ENCODE results near the gene NKX1-2. TPM values are rescaled to one million over a fixed set of nuclear protein-coding genes. Genes with fewer than 3 reads are reported as not detected.

The NKX1-2 gene
- polyA plus RNA-seq, 1 of the 3 experiments (the other 2 are of a cell fraction): not detected

DNA sequence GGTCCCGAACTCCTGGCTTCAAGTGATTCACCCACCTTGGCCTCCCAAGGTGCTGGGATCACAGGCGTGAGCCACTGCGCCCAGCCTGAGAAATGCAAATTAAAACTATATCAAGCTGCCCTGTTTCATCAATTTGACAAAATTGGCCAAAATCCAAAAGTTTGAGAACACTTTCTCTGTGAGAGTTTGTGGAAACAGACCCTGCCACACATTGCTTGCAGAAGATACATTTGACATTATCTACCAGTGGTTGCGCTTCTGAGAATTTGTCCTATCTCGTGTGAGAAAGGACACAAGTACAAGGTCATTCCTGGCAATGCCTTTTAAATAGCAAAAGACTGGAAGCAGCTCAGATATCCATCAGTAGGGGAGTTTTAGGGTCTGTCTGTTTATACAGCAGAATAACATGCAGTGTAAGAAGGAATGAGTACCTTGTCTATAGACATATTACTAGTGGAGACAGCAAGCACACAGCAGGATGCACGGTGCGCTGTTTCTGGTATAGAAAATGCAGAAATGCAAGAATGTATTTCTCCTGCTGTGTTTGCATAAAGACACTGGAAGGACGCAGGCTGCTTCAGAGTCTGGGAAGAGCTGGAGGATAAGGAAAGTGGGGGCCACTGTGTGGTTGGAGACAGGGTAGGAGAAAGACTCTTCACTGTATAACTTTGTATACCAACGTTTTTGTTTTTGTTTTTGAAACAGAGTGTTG lies 16.1 kb upstream of the NKX1-2 start (continued):
- TF ChIP-seq, protein P1, sequence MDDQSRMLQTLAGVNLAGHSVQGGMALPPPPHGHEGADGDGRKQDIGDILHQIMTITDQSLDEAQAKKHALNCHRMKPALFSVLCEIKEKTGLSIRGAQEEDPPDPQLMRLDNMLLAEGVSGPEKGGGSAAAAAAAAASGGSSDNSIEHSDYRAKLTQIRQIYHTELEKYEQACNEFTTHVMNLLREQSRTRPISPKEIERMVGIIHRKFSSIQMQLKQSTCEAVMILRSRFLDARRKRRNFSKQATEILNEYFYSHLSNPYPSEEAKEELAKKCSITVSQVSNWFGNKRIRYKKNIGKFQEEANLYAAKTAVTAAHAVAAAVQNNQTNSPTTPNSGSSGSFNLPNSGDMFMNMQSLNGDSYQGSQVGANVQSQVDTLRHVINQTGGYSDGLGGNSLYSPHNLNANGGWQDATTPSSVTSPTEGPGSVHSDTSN (IDR thresholded peaks at IDR 0.05): no peak
- TF ChIP-seq TEAD4 (IDR thresholded peaks at IDR 0.05; ENCODE audit: borderline replicate concordance, insufficient read depth) (no peak), EP300 (IDR thresholded peaks at IDR 0.05; ENCODE audit: borderline replicate concordance in 1 of 2, low read depth in 1 of 2, low read length in 1 of 2) (no peak), IRF3 (IDR thresholded peaks at IDR 0.05; ENCODE audit: low read depth, low read length) (no peak), ZBTB33 (IDR thresholded peaks at IDR 0.05; ENCODE audit: borderline replicate concordance, low read depth) (no peak)

- POLR2A ChIA-PET: no interaction called here
- Histone ChIP-seq H3K27ac (ENCODE audit: low read depth in 2 of 2, low read length in 1 of 2) (no peak overlapping the region), H3K36me3 (replicated peaks in 1 of 2; ENCODE audit: control insufficient read depth in 1 of 2, insufficient read depth in 2 of 2, low read length in 1 of 2) (no peaks in the 10 kb centered on the region), H3K27me3 (ENCODE audit: insufficient read depth) (no peaks in the 10 kb centered on the region), H4K20me1 (ENCODE audit: insufficient read depth) (no peaks in the 10 kb centered on the region), H3K4me3 (ENCODE audit: low read depth in 2 of 2, low read length in 1 of 2) (no peak overlapping the region), H3K9me3 (no peaks in the 10 kb centered on the region), H3K4me1 (ENCODE audit: control insufficient read depth in 1 of 2, insufficient read depth in 2 of 2, low read depth in 1 of 2, low read length in 1 of 2) (no peaks in the 10 kb centered on the region; a peak in 1 of 4 replicates), H3K4me2 (no peak overlapping the region), H3K9me2 (no peaks in the 10 kb centered on the region), H3F3A (replicated peaks; ENCODE audit: insufficient read depth) (no peaks in the 10 kb centered on the region), H3K9ac (no peak overlapping the region), H2AFZ (ENCODE audit: low read depth) (no peak overlapping the region), H3K79me2 (ENCODE audit: insufficient read depth) (peaks cover 8% of the 10 kb centered on the region; the same call in 1 of the 2 replicates)
- 91% methylated on average over 16 of the region's 17 CpGs for WGBS (ENCODE audit: low lambda C conversion rate)
- CTCF ChIA-PET: interaction anchor here (1.0 to 1.2 kb wide), 2 partner anchors 50 to 291 kb away, joined by 3 read pairs; no protein-coding TSS in a partner anchor
- TF ChIP-seq FOXM1 (IDR thresholded peaks at IDR 0.05; ENCODE audit: low read depth) (no peak), SIN3A (IDR thresholded peaks at IDR 0.05; ENCODE audit: borderline replicate concordance, low read depth, low read length) (no peak), ZBTB33 (IDR thresholded peaks at IDR 0.05; ENCODE audit: borderline replicate concordance, low read depth) (no peak), TEAD4 (IDR thresholded peaks at IDR 0.05; ENCODE audit: borderline replicate concordance, insufficient read depth) (no peak), FOSL2 (IDR thresholded peaks at IDR 0.05; ENCODE audit: borderline replicate concordance, low read depth) (no peak), NFIC (IDR thresholded peaks at IDR 0.05; ENCODE audit: borderline replicate concordance) (no peak), MXI1 (IDR thresholded peaks at IDR 0.05; ENCODE audit: low read depth, low read length) (no peak), TAF1 (IDR thresholded peaks at IDR 0.05; ENCODE audit: borderline replicate concordance, low read depth, low read length) (no peak), NRF1 (IDR thresholded peaks at IDR 0.05; ENCODE audit: low read depth, low read length) (no peak), USF2 (IDR thresholded peaks at IDR 0.05; ENCODE audit: borderline replicate concordance, low read depth, low read length) (no peak)
- no peak for DNase-seq
Observed at GRCh38 chr10:124465003-124465776, 15.4 kb upstream of the NKX1-2 start.

Data from SK-N-SH (cell line).